Activated naive CD4-positive, alpha-beta T cell treated with anti-CD3 and anti-CD28 coated beads, Interleukin-2, amount 10 ng/mL, durations not matched to agents 7 days and 5 days (primary cell): Measurements from ENCODE around the gene EFS.
A peak's percentile ranks its signal among the peaks of the same experiment; 100 is the strongest.
"Not testable (repeated sequence)": the region's sequence is repeated elsewhere in the genome, so short reads cannot be mapped to it uniquely, and the experiment has no call there.

Experiments used
- CTCF ChIA-PET: fragments of 350-600 bp; sonication (Branson Sonifier 250); formaldehyde crosslinking; loops from one replicate; lab custom pipeline; 2021; ENCODE audit warnings: antibody characterized with exemption; lab: Charles Lee
- DNase-seq: peaks from one replicate; pipeline ENCODE4 v3.0.0-alpha.2; 2020
- H3K27ac Mint-ChIP-seq: one replicate; pipeline ENCODE4 v1.8.0; 2021; ENCODE audit warnings: mild to moderate bottlenecking, moderate library complexity, mixed read lengths
- H3K27me3 Mint-ChIP-seq: one replicate; pipeline ENCODE4 v1.8.0; 2021; ENCODE audit warnings: mild to moderate bottlenecking, mixed read lengths
- H3K36me3 Mint-ChIP-seq: one replicate; pipeline ENCODE4 v1.8.0; 2021; ENCODE audit warnings: mixed read lengths
- H3K4me1 Mint-ChIP-seq: one replicate; pipeline ENCODE4 v1.8.0; 2021; ENCODE audit warnings: mixed read lengths
- H3K4me3 Mint-ChIP-seq: one replicate; pipeline ENCODE4 v1.8.0; 2021; ENCODE audit warnings: mild to moderate bottlenecking, moderate library complexity, mixed read lengths
- H3K9me3 Mint-ChIP-seq: one replicate; pipeline ENCODE4 v1.8.0; 2021; ENCODE audit warnings: mixed read lengths

Gene EFS

GRCh38 chr14:23327947-23328744 is 36.8 kb downstream of the EFS start:
- Mint-ChIP-seq H3K36me3 (peaks cover 24% of the 10 kb centered on the region), H3K9me3 (no peaks in the 10 kb centered on the region), H3K4me1 (peaks cover 4% of the 10 kb centered on the region), H3K4me3 (no peak overlapping the region), H3K27me3 (peaks cover 4% of the 10 kb centered on the region), H3K27ac (no peak overlapping the region)
- peak; percentile 73 for DNase-seq
- CTCF ChIA-PET = interaction anchor here (1.3 to 3.8 kb wide), 4 partner anchors 32 to 140 kb away, joined by 5 to 33 read pairs (median 18); no protein-coding TSS in a partner anchor

GRCh38 chr14:23326491-23327332 is 38.3 kb downstream of the EFS start:
- Mint-ChIP-seq H3K36me3 (peaks cover 36% of the 10 kb centered on the region), H3K4me1 (peaks cover 16% of the 10 kb centered on the region), H3K4me3 (no peak overlapping the region), H3K27ac (no peak overlapping the region), H3K9me3 (no peaks in the 10 kb centered on the region), H3K27me3 (no peaks in the 10 kb centered on the region)
- DNase-seq = no peak
- CTCF ChIA-PET = interaction anchor here (1.1 to 2.7 kb wide), 12 partner anchors 26 to 206 kb away, joined by 3 to 33 read pairs (median 4); partner anchors contain the start of gene SLC22A17

- not testable (repeated sequence) for DNase-seq, H3K4me3 Mint-ChIP-seq, H3K9me3 Mint-ChIP-seq, H3K27ac Mint-ChIP-seq, H3K27me3 Mint-ChIP-seq
- CTCF ChIA-PET = interaction anchor here (1.4 to 2.7 kb wide), 4 partner anchors 37 to 57 kb away, joined by 4 to 33 read pairs (median 5); no protein-coding TSS in a partner anchor
- Mint-ChIP-seq H3K36me3 (peaks cover 36% of the 10 kb centered on the region), H3K4me1 (peaks cover 16% of the 10 kb centered on the region)
Measured at GRCh38 chr14:23325746-23326145, 39.2 kb downstream of the EFS start.

- Mint-ChIP-seq H3K4me1 (peaks cover 24% of the 10 kb centered on the region), H3K36me3 (peaks cover 36% of the 10 kb centered on the region), H3K9me3 (no peaks in the 10 kb centered on the region), H3K4me3 (no peak overlapping the region), H3K27ac (no peak overlapping the region), H3K27me3 (no peaks in the 10 kb centered on the region)
- CTCF ChIA-PET = interaction anchor here (3.9 kb wide), 1 partner anchor 54 kb away, joined by 15 read pairs; no protein-coding TSS in a partner anchor
- DNase-seq = no peak
Measured at GRCh38 chr14:23324993-23325392, 40.0 kb downstream of the EFS start.

- Mint-ChIP-seq H3K4me1 (peaks cover 29% of the 10 kb centered on the region), H3K36me3 (peaks cover 39% of the 10 kb centered on the region), H3K4me3 (no peak overlapping the region), H3K9me3 (peaks cover 2% of the 10 kb centered on the region), H3K27ac (no peak overlapping the region), H3K27me3 (no peaks in the 10 kb centered on the region)
- CTCF ChIA-PET = interaction anchor here (3.9 kb wide), 1 partner anchor 55 kb away, joined by 15 read pairs; no protein-coding TSS in a partner anchor
- DNase-seq = no peak
Measured at GRCh38 chr14:23324455-23324846, 40.5 kb downstream of the EFS start.

- DNase-seq = no peak
- Mint-ChIP-seq H3K27ac (no peak overlapping the region), H3K9me3 (peaks cover 2% of the 10 kb centered on the region), H3K4me3 (no peak overlapping the region), H3K36me3 (peaks cover 39% of the 10 kb centered on the region), H3K4me1 (peaks cover 29% of the 10 kb centered on the region), H3K27me3 (no peaks in the 10 kb centered on the region)
- CTCF ChIA-PET = interaction anchor here (3.9 kb wide), 1 partner anchor 55 kb away, joined by 15 read pairs; no protein-coding TSS in a partner anchor
Measured at GRCh38 chr14:23323838-23324454, 41.0 kb downstream of the EFS start.

- no peaks in the 10 kb centered on the region for H3K27me3 Mint-ChIP-seq
- H3K4me1 Mint-ChIP-seq = peaks cover 29% of the 10 kb centered on the region
- H3K36me3 Mint-ChIP-seq = peaks cover 39% of the 10 kb centered on the region
- DNase-seq = no peak
- H3K9me3 Mint-ChIP-seq = peaks cover 2% of the 10 kb centered on the region
- CTCF ChIA-PET = interaction anchor here (1.1 to 3.9 kb wide), 8 partner anchors 21 to 237 kb away, joined by 3 to 32 read pairs (median 4); partner anchors contain the start of genes CMTM5, HOMEZ and PPP1R3E
- H3K27ac Mint-ChIP-seq = peak overlapping the region; percentile 93
- H3K4me3 Mint-ChIP-seq = peak overlapping the region; percentile 89
Measured at GRCh38 chr14:23322568-23323517, 42.1 kb downstream of the EFS start.

- peaks cover 4% of the 10 kb centered on the region for H3K27me3 Mint-ChIP-seq
- CTCF ChIA-PET = interaction anchor here (1.1 to 3.9 kb wide), 12 partner anchors 15 to 238 kb away, joined by 3 to 32 read pairs (median 5); partner anchors contain the start of genes BCL2L2, CMTM5, HOMEZ and PPP1R3E
- DNase-seq = peak; percentile 68
- peaks cover 29% of the 10 kb centered on the region for H3K4me1 Mint-ChIP-seq
- peak overlapping the region; percentile 93 for H3K27ac Mint-ChIP-seq
- peak overlapping the region; percentile 90 for H3K4me3 Mint-ChIP-seq
- H3K36me3 Mint-ChIP-seq = peaks cover 39% of the 10 kb centered on the region
- H3K9me3 Mint-ChIP-seq = peaks cover 2% of the 10 kb centered on the region
Measured at GRCh38 chr14:23321572-23322547, 43.1 kb downstream of the EFS start.

- Mint-ChIP-seq H3K4me3 (peak within 1 kb of the TSS; percentile 90), H3K4me1 (peaks cover 29% of the 10 kb centered on the region), H3K9me3 (peaks cover 2% of the 10 kb centered on the region), H3K27ac (peak within 1 kb of the TSS; percentile 97), H3K36me3 (peaks cover 36% of the 10 kb centered on the region), H3K27me3 (peaks cover 9% of the 10 kb centered on the region)
- CTCF ChIA-PET = interaction anchor here (0.9 to 3.9 kb wide), 15 partner anchors 10 to 239 kb away, joined by 3 to 32 read pairs (median 4); partner anchors contain the start of genes BCL2L2, CMTM5, HOMEZ and PPP1R3E
- DNase-seq = peak; percentile 99
Measured at GRCh38 chr14:23320584-23321571, 44.1 kb downstream of the EFS start, which contains the start of gene PABPN1. PABPN1 (plus strand) TSS chr14:23321457; CDS start chr14:23321470, 13 bp downstream.

GRCh38 chr14:23319746-23320583 is 45.0 kb downstream of the EFS start:
- Mint-ChIP-seq H3K27me3 (peaks cover 13% of the 10 kb centered on the region), H3K36me3 (peaks cover 30% of the 10 kb centered on the region), H3K27ac (peak overlapping the region; percentile 97), H3K4me3 (peak overlapping the region; percentile 90), H3K9me3 (peaks cover 2% of the 10 kb centered on the region), H3K4me1 (peaks cover 29% of the 10 kb centered on the region)
- CTCF ChIA-PET = interaction anchor here (0.9 to 3.6 kb wide), 8 partner anchors 9 to 60 kb away, joined by 3 to 32 read pairs (median 4); partner anchors contain the start of genes BCL2L2 and PPP1R3E
- DNase-seq = no peak
